GM12891 (cell line): ENCODE measurements around the gene USH2A.

Source experiments
- DNase-seq: peaks from one replicate; pipeline ENCODE4 v3.0.0; 2011; ENCODE audit warnings: low spot score; ENCODE audit not compliant: insufficient read length
- FAIRE-seq: peaks from 2 replicates; lab custom pipeline; 2011; peaks lifted over from hg19 to GRCh38; lab: Jason Lieb, UNC
- PAX5 ChIP-seq: IDR thresholded peaks from 2 replicates; pipeline ENCODE4 v1.6.1; 2011; ENCODE audit warnings: low read length, moderate library complexity, mild to moderate bottlenecking; ENCODE audit not compliant: insufficient read depth, severe bottlenecking
- POLR2A ChIP-seq: IDR thresholded peaks from 2 replicates; pipeline ENCODE4 v1.6.1; 2011; ENCODE audit warnings: low read depth, low read length, control low read depth
- POLR2AphosphoS5 ChIP-seq: IDR thresholded peaks from 2 replicates; pipeline ENCODE4 v1.6.1; 2011; ENCODE audit warnings: low read depth, low read length, control low read depth
- POU2F2 ChIP-seq: IDR thresholded peaks from 2 replicates; pipeline ENCODE4 v1.6.1; 2011; ENCODE audit warnings: low read depth, mild to moderate bottlenecking, control low read depth, low read length, moderate library complexity
- SPI1 ChIP-seq: IDR thresholded peaks from 2 replicates; pipeline ENCODE4 v1.6.1; 2011; ENCODE audit warnings: low read depth, low read length, control low read depth
- TAF1 ChIP-seq: IDR thresholded peaks from 2 replicates; pipeline ENCODE4 v1.6.1; 2011; ENCODE audit warnings: low read depth, low read length, control low read depth

Gene USH2A

DNA sequence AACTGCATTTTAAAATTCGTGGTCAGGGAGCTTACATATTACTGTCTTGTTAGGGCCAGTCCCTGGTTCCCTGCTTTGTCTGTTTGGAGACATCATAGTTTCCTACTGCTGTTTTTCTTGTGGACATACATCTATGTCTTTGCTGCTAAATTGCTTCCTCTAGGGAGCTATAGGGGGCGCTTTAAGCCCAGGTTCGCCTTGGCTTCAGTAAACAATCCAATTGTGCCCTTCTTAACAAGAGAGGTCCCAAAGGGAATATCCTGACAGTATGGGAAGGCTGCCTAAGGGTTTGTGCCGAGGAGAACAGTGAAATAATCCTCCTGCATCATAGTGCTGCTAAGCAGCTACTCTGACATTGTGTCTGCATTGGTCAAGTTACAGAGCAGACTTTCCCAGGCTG, 112.5 kb downstream of the USH2A start:
- TF ChIP-seq POLR2A (no peak), TAF1 (no peak), POU2F2 (no peak), POLR2AphosphoS5 (no peak), PAX5 (no peak), SPI1 (no peak)
- FAIRE-seq (no peak), DNase-seq (no peak)

GRCh38 chr1:216306830-216307229, 116.4 kb downstream of the USH2A start:
- no peak for DNase-seq
- TF ChIP-seq SPI1 (no peak), POLR2AphosphoS5 (no peak), POLR2A (no peak), TAF1 (no peak), POU2F2 (no peak), PAX5 (no peak)
- no peak for FAIRE-seq

GRCh38 chr1:216303690-216304089, 119.6 kb downstream of the USH2A start:
- DNase-seq (no peak), FAIRE-seq (no peak)
- no peak for TF ChIP-seq POU2F2

DNA sequence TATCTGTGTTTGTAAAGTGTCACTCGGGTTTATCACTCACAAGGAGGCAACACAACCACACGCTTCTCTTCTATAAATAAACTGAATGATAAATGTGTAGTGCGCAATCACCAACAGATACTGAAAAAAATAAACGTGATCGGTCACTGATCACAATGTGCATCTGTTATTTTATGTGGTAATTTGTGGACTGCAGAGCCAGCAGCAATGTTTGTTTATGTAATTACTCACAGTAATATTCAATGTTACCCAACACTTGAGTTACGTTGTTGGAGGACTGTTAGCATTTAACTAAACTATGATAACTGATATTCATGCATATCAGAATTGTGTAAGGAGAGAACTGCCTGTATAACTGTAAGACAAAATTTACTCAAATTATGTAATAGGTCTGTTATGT, 129.6 kb downstream of the USH2A start:
- TF ChIP-seq SPI1 = no peak
- no peak for TF ChIP-seq POU2F2
- TF ChIP-seq POLR2A = no peak
- TF ChIP-seq PAX5 = no peak
- TF ChIP-seq TAF1 = no peak
- TF ChIP-seq POLR2AphosphoS5 = no peak
- no peak for FAIRE-seq
- no peak for DNase-seq

GRCh38 chr1:216290074-216290473, 133.2 kb downstream of the USH2A start:
- FAIRE-seq (no peak), DNase-seq (no peak)
- TF ChIP-seq PAX5 (no peak), POLR2A (no peak), POU2F2 (no peak)

GRCh38 chr1:216285052-216285451, 138.2 kb downstream of the USH2A start:
- TF ChIP-seq POLR2A (no peak), SPI1 (no peak), POU2F2 (no peak), POLR2AphosphoS5 (no peak), PAX5 (no peak), TAF1 (no peak)
- DNase-seq = no peak
- no peak for FAIRE-seq

DNA sequence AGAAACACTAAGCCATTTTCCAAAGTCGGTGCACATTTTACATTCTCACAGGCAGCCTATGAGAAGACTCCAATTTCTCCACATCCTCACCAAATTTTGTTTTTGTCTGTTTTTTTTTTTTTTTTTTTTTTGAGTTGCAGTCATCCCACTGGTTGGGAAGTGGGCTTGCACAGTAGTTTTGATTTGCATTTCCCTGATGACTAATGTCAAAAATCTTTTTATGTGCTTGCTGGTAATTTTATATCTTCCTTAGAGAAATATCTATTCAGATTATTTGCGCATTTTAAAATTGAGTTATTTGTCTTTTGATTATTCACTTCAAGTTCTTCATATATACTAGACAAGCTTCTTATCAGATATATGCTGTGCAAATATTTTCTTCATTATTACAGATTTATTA, 141.5 kb downstream of the USH2A start:
- TF ChIP-seq POLR2A = no peak
- TF ChIP-seq POLR2AphosphoS5 = no peak
- no peak for TF ChIP-seq POU2F2
- TF ChIP-seq SPI1 = no peak
- TF ChIP-seq TAF1 = no peak
- TF ChIP-seq PAX5 = no peak
- DNase-seq (no peak), FAIRE-seq (no peak)

- no peak for TF ChIP-seq POLR2A
- DNase-seq = no peak
- FAIRE-seq = no peak
These were observed 153.0 kb downstream of the USH2A start for GRCh38 chr1:216270086-216270773.

GRCh38 chr1:216261631-216262030, 161.6 kb downstream of the USH2A start:
- DNase-seq = no peak
- TF ChIP-seq POLR2A = no peak
- TF ChIP-seq PAX5 = no peak
- no peak for TF ChIP-seq TAF1
- TF ChIP-seq POLR2AphosphoS5 = no peak
- no peak for TF ChIP-seq SPI1
- TF ChIP-seq POU2F2 = no peak
- no peak for FAIRE-seq

GRCh38 chr1:216258856-216259255, 164.4 kb downstream of the USH2A start:
- FAIRE-seq (no peak), DNase-seq (no peak)

DNA sequence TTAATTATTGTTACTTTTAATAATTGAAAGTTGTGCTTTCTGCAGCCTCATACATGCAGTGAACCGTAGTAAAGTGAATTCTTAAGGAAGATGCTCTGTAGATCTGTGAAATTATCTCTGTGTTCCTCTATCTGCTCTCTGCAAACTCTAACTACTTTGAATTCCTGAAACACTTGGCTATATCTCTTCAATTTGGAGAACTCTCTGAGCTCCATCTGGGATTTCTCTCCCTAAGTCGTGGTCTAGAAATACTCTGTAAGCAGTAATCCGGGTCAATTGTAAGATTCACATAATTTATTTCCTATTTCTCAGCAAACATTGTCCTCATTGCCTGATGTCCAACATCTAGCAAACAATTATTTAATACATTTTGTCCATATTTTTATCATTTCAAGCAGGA, 164.9 kb downstream of the USH2A start:
- FAIRE-seq (no peak), DNase-seq (no peak)
- TF ChIP-seq TAF1 = no peak
- no peak for TF ChIP-seq SPI1
- TF ChIP-seq POLR2AphosphoS5 = no peak

More at GRCh38 chr1:216258856-216259255, 164.4 kb downstream of the USH2A start:
- TF ChIP-seq POLR2AphosphoS5 (no peak), POU2F2 (no peak), PAX5 (no peak), SPI1 (no peak), POLR2A (no peak), TAF1 (no peak)
